WTC11 (cell line): ENCODE measurements around the gene HSD17B14.

Experiments used
- ELF4 ChIP-seq: sonication (generic); formaldehyde crosslinking; IDR thresholded peaks from 2 replicates; pipeline ENCODE4 v1.8.1; 2022; ENCODE audit warnings: low read depth, mild to moderate bottlenecking, moderate library complexity, missing genetic modification reagents
- TCF7 ChIP-seq: sonication (generic); formaldehyde crosslinking; IDR thresholded peaks from 2 replicates; pipeline ENCODE4 v1.8.0; 2022; ENCODE audit warnings: mild to moderate bottlenecking, low read depth, missing genetic modification reagents, moderate library complexity
- TEAD4 ChIP-seq: sonication (generic); formaldehyde crosslinking; IDR thresholded peaks from 2 replicates; pipeline ENCODE4 v1.8.0; 2022; ENCODE audit warnings: mild to moderate bottlenecking, missing genetic modification reagents
- ZBTB21 ChIP-seq: sonication (generic); formaldehyde crosslinking; IDR thresholded peaks from 2 replicates; pipeline ENCODE4 v1.8.1; 2023; ENCODE audit warnings: mild to moderate bottlenecking, missing genetic modification reagents, borderline replicate concordance
- TF ChIP-seq, protein P1 (sequence below): fragments of 200-600 bp; IDR thresholded peaks from 2 replicates; pipeline ENCODE4 v1.8.0; 2022; ENCODE audit warnings: antibody characterized with exemption

DNA sequence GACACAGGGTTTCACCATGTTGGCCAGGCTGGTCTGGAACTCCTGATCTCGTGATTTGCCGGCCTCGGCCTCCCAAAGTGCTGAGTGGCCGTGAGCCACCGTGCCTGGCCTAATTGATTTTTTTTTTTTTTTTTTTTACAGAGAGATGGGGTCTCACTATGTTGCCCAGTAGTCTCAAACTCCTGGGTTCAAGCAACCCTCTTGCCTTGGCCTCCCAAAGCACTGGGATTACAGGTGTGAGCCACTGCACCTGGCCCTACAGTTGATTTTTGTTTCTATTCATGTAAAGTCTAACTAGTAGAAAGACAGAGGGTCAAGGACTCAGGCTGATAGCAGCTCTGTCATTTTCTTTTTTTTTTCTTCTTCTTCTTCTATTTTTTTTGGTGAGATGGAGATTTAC, 59.2 kb downstream of the HSD17B14 start:
- TF ChIP-seq TEAD4 (CRISPR knock-in tag) (no peak), ZBTB21 (CRISPR knock-in tag) (no peak), ELF4 (CRISPR knock-in tag) (no peak), TCF7 (CRISPR knock-in tag) (no peak)
- TF ChIP-seq, protein P1, sequence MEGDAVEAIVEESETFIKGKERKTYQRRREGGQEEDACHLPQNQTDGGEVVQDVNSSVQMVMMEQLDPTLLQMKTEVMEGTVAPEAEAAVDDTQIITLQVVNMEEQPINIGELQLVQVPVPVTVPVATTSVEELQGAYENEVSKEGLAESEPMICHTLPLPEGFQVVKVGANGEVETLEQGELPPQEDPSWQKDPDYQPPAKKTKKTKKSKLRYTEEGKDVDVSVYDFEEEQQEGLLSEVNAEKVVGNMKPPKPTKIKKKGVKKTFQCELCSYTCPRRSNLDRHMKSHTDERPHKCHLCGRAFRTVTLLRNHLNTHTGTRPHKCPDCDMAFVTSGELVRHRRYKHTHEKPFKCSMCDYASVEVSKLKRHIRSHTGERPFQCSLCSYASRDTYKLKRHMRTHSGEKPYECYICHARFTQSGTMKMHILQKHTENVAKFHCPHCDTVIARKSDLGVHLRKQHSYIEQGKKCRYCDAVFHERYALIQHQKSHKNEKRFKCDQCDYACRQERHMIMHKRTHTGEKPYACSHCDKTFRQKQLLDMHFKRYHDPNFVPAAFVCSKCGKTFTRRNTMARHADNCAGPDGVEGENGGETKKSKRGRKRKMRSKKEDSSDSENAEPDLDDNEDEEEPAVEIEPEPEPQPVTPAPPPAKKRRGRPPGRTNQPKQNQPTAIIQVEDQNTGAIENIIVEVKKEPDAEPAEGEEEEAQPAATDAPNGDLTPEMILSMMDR: no peak
